ENCODE results near the gene TRIM38. TPM values are rescaled to one million over a fixed set of nuclear protein-coding genes. Genes with fewer than 3 reads are reported as not detected.
"Not testable (repeated sequence)": the region's sequence is repeated elsewhere in the genome, so short reads cannot be mapped to it uniquely, and the experiment has no call there.

Gene TRIM38
- polyA plus RNA-seq, 4 donors: 3.5 to 16.4 (median 6.1) TPM

- no peak overlapping the region for H3K27ac ChIP-seq (ENCODE audit: low read depth in 1 of 3, low read length in 2 of 3)
- DNase-seq (no peak), FAIRE-seq (no peak)
- H3K36me3 ChIP-seq (ENCODE audit: control insufficient read depth in 3 of 3, insufficient read depth in 2 of 3, low read depth in 1 of 3, low read length in 3 of 3): peaks cover 2 to 10% (median 4%) of the 10 kb centered on the region in 3 donors
- H3K9me3 ChIP-seq (ENCODE audit: control insufficient read depth in 2 of 2, insufficient read depth in 1 of 2, low read depth in 1 of 2, low read length in 1 of 2): no peaks in the 10 kb centered on the region
- H3K4me3 ChIP-seq (ENCODE audit: low read depth in 1 of 3, low read length in 3 of 3): no peak overlapping the region
- H3K4me1 ChIP-seq (ENCODE audit: control insufficient read depth in 3 of 3, insufficient read depth in 2 of 3, low read depth in 1 of 3, low read length in 2 of 3): peaks cover 0 to 10% (median 0%) of the 10 kb centered on the region in 3 donors
- H3K27me3 ChIP-seq (ENCODE audit: control insufficient read depth in 3 of 3, insufficient read depth in 3 of 3, low read length in 3 of 3): no peaks in the 10 kb centered on the region
- WGBS, 3 donors: 97 to 98% (median 97%) methylated on average over 1 of the region's 1 CpG
Measured at GRCh38 chr6:25995507-25995906, 32.9 kb downstream of the TRIM38 start.

GRCh38 chr6:25997921-25998320 is 35.3 kb downstream of the TRIM38 start:
- H3K36me3 ChIP-seq (ENCODE audit: control insufficient read depth in 3 of 3, insufficient read depth in 2 of 3, low read depth in 1 of 3, low read length in 3 of 3): peaks cover 2 to 16% (median 4%) of the 10 kb centered on the region in 3 donors

GRCh38 chr6:25998379-25998778 is 35.8 kb downstream of the TRIM38 start:
- H3K27ac ChIP-seq (ENCODE audit: low read depth in 1 of 3, low read length in 2 of 3): no peak overlapping the region
- peaks cover 0 to 3% (median 0%) of the 10 kb centered on the region in 3 donors for H3K4me1 ChIP-seq (ENCODE audit: control insufficient read depth in 3 of 3, insufficient read depth in 2 of 3, low read depth in 1 of 3, low read length in 2 of 3)
- no peak for FAIRE-seq
- no peaks in the 10 kb centered on the region for H3K9me3 ChIP-seq (ENCODE audit: control insufficient read depth in 2 of 2, insufficient read depth in 1 of 2, low read depth in 1 of 2, low read length in 1 of 2)
- no peak for DNase-seq
- H3K4me3 ChIP-seq (ENCODE audit: low read depth in 1 of 3, low read length in 3 of 3): no peak overlapping the region
- H3K36me3 ChIP-seq (ENCODE audit: control insufficient read depth in 3 of 3, insufficient read depth in 2 of 3, low read depth in 1 of 3, low read length in 3 of 3): peaks cover 2 to 16% (median 4%) of the 10 kb centered on the region in 3 donors
- no peaks in the 10 kb centered on the region for H3K27me3 ChIP-seq (ENCODE audit: control insufficient read depth in 3 of 3, insufficient read depth in 3 of 3, low read length in 3 of 3)

More at GRCh38 chr6:25997921-25998320, 35.3 kb downstream of the TRIM38 start:
- no peak for DNase-seq
- Histone ChIP-seq H3K4me1 (ENCODE audit: control insufficient read depth in 3 of 3, insufficient read depth in 2 of 3, low read depth in 1 of 3, low read length in 2 of 3) (peaks cover 0 to 3% (median 0%) of the 10 kb centered on the region in 3 donors), H3K4me3 (ENCODE audit: low read depth in 1 of 3, low read length in 3 of 3) (no peak overlapping the region), H3K27me3 (ENCODE audit: control insufficient read depth in 3 of 3, insufficient read depth in 3 of 3, low read length in 3 of 3) (no peaks in the 10 kb centered on the region), H3K27ac (ENCODE audit: low read depth in 1 of 3, low read length in 2 of 3) (no peak overlapping the region), H3K9me3 (ENCODE audit: control insufficient read depth in 2 of 2, insufficient read depth in 1 of 2, low read depth in 1 of 2, low read length in 1 of 2) (no peaks in the 10 kb centered on the region)
- WGBS, 3 donors: 89 to 97% (median 95%) methylated on average over 3 of the region's 3 CpGs
- no peak for FAIRE-seq

- H3K4me1 ChIP-seq (ENCODE audit: control insufficient read depth in 3 of 3, insufficient read depth in 2 of 3, low read depth in 1 of 3, low read length in 2 of 3); H3K9me3 ChIP-seq (ENCODE audit: control insufficient read depth in 2 of 2, insufficient read depth in 1 of 2, low read depth in 1 of 2, low read length in 1 of 2); DNase-seq; H3K27me3 ChIP-seq (ENCODE audit: control insufficient read depth in 3 of 3, insufficient read depth in 3 of 3, low read length in 3 of 3); FAIRE-seq; H3K4me3 ChIP-seq (ENCODE audit: low read depth in 1 of 3, low read length in 3 of 3); H3K27ac ChIP-seq (ENCODE audit: low read depth in 1 of 3, low read length in 2 of 3): not testable (repeated sequence)
- peaks cover 2 to 21% (median 4%) of the 10 kb centered on the region in 3 donors for H3K36me3 ChIP-seq (ENCODE audit: control insufficient read depth in 3 of 3, insufficient read depth in 2 of 3, low read depth in 1 of 3, low read length in 3 of 3)
- 42 to 69% (median 46%) methylated on average over 1 to 2 of the region's 2 CpGs for WGBS, 3 donors
Measured at GRCh38 chr6:25999225-25999624, 36.6 kb downstream of the TRIM38 start.

GRCh38 chr6:26000366-26001144 is 38.0 kb downstream of the TRIM38 start:
- Histone ChIP-seq H3K27me3 (ENCODE audit: control insufficient read depth in 3 of 3, insufficient read depth in 3 of 3, low read length in 3 of 3) (no peaks in the 10 kb centered on the region), H3K27ac (ENCODE audit: low read depth in 1 of 3, low read length in 2 of 3) (no peak overlapping the region), H3K36me3 (ENCODE audit: control insufficient read depth in 3 of 3, insufficient read depth in 2 of 3, low read depth in 1 of 3, low read length in 3 of 3) (peaks cover 2 to 21% (median 4%) of the 10 kb centered on the region in 3 donors), H3K4me1 (ENCODE audit: control insufficient read depth in 3 of 3, insufficient read depth in 2 of 3, low read depth in 1 of 3, low read length in 2 of 3) (no peaks in the 10 kb centered on the region), H3K9me3 (ENCODE audit: control insufficient read depth in 2 of 2, insufficient read depth in 1 of 2, low read depth in 1 of 2, low read length in 1 of 2) (no peaks in the 10 kb centered on the region), H3K4me3 (ENCODE audit: low read depth in 1 of 3, low read length in 3 of 3) (no peak overlapping the region)
- DNase-seq (no peak), FAIRE-seq (no peak)
- WGBS, 3 donors: 94 to 97% (median 95%) methylated on average over 9 of the region's 9 CpGs

GRCh38 chr6:26003102-26003694 is 40.6 kb downstream of the TRIM38 start:
- H3K27ac ChIP-seq (ENCODE audit: low read depth in 1 of 3, low read length in 2 of 3): no peak overlapping the region
- H3K9me3 ChIP-seq (ENCODE audit: control insufficient read depth in 2 of 2, insufficient read depth in 1 of 2, low read depth in 1 of 2, low read length in 1 of 2): no peaks in the 10 kb centered on the region
- H3K36me3 ChIP-seq (ENCODE audit: control insufficient read depth in 3 of 3, insufficient read depth in 2 of 3, low read depth in 1 of 3, low read length in 3 of 3): peaks cover under 1 to 20% (median 2%) of the 10 kb centered on the region in 3 donors
- peaks cover 0 to 3% (median 0%) of the 10 kb centered on the region in 3 donors for H3K4me1 ChIP-seq (ENCODE audit: control insufficient read depth in 3 of 3, insufficient read depth in 2 of 3, low read depth in 1 of 3, low read length in 2 of 3)
- H3K4me3 ChIP-seq (ENCODE audit: low read depth in 1 of 3, low read length in 3 of 3): no peak overlapping the region
- H3K27me3 ChIP-seq (ENCODE audit: control insufficient read depth in 3 of 3, insufficient read depth in 3 of 3, low read length in 3 of 3): no peaks in the 10 kb centered on the region
- FAIRE-seq: no peak
- WGBS, 3 donors: 1 to 5% (median 3%) methylated on average over 3 of the region's 3 CpGs
- peak; percentile 68 to 79 for DNase-seq

- Histone ChIP-seq H3K9me3 (ENCODE audit: control insufficient read depth in 2 of 2, insufficient read depth in 1 of 2, low read depth in 1 of 2, low read length in 1 of 2) (no peaks in the 10 kb centered on the region), H3K27ac (ENCODE audit: low read depth in 1 of 3, low read length in 2 of 3) (no peak overlapping the region), H3K4me3 (ENCODE audit: low read depth in 1 of 3, low read length in 3 of 3) (no peak overlapping the region), H3K4me1 (ENCODE audit: control insufficient read depth in 3 of 3, insufficient read depth in 2 of 3, low read depth in 1 of 3, low read length in 2 of 3) (peaks cover 0 to 3% (median 0%) of the 10 kb centered on the region in 3 donors), H3K36me3 (ENCODE audit: control insufficient read depth in 3 of 3, insufficient read depth in 2 of 3, low read depth in 1 of 3, low read length in 3 of 3) (peaks cover 0 to 8% (median 0%) of the 10 kb centered on the region in 3 donors), H3K27me3 (ENCODE audit: control insufficient read depth in 3 of 3, insufficient read depth in 3 of 3, low read length in 3 of 3) (no peaks in the 10 kb centered on the region)
- no peak for FAIRE-seq
- DNase-seq: no peak
Measured at GRCh38 chr6:26006086-26006939, 43.7 kb downstream of the TRIM38 start.

- not testable (repeated sequence) for H3K4me3 ChIP-seq (ENCODE audit: low read depth in 1 of 3, low read length in 3 of 3); H3K4me1 ChIP-seq (ENCODE audit: control insufficient read depth in 3 of 3, insufficient read depth in 2 of 3, low read depth in 1 of 3, low read length in 2 of 3); FAIRE-seq; H3K9me3 ChIP-seq (ENCODE audit: control insufficient read depth in 2 of 2, insufficient read depth in 1 of 2, low read depth in 1 of 2, low read length in 1 of 2); H3K27ac ChIP-seq (ENCODE audit: low read depth in 1 of 3, low read length in 2 of 3); DNase-seq; H3K36me3 ChIP-seq (ENCODE audit: control insufficient read depth in 3 of 3, insufficient read depth in 2 of 3, low read depth in 1 of 3, low read length in 3 of 3); H3K27me3 ChIP-seq (ENCODE audit: control insufficient read depth in 3 of 3, insufficient read depth in 3 of 3, low read length in 3 of 3)
- WGBS, 3 donors: 17 to 42% (median 39%) methylated on average over 1 of the region's 1 CpG
Measured at GRCh38 chr6:26006940-26007305, 44.3 kb downstream of the TRIM38 start.

Data from small intestine (tissue), 7 donors.